Measurements from ENCODE around the gene UNC5A.

UNC5A gene

GRCh38 chr5:176821441-176821840, 11.1 kb downstream of the UNC5A start:
- no peak for DNase-seq (ENCODE audit: low spot score)

- DNase-seq (ENCODE audit: low spot score), result no peak
Measured at GRCh38 chr5:176822041-176822792, 11.9 kb downstream of the UNC5A start.

GRCh38 chr5:176822793-176823481, 12.6 kb downstream of the UNC5A start:
- no peak for DNase-seq (ENCODE audit: low spot score)

- DNase-seq (ENCODE audit: low spot score), result no peak
Measured at GRCh38 chr5:176823869-176824412, 13.6 kb downstream of the UNC5A start.

- DNase-seq (ENCODE audit: low spot score), result no peak
Measured at GRCh38 chr5:176824604-176825003, 14.2 kb downstream of the UNC5A start.

GRCh38 chr5:176825234-176825633, 14.9 kb downstream of the UNC5A start:
- no peak for DNase-seq (ENCODE audit: low spot score)

- DNase-seq (ENCODE audit: low spot score), result no peak
Measured at GRCh38 chr5:176825957-176826356, 15.6 kb downstream of the UNC5A start.

GRCh38 chr5:176827736-176828414, 17.5 kb downstream of the UNC5A start:
- DNase-seq (ENCODE audit: low spot score), result no peak

GRCh38 chr5:176829320-176829719, 19.0 kb downstream of the UNC5A start:
- DNase-seq (ENCODE audit: low spot score), result no peak

GRCh38 chr5:176830422-176830994, 20.1 kb downstream of the UNC5A start:
- no peak for DNase-seq (ENCODE audit: low spot score)

- DNase-seq (ENCODE audit: low spot score), result no peak
Measured at GRCh38 chr5:176830995-176831423, 20.6 kb downstream of the UNC5A start.

- DNase-seq (ENCODE audit: low spot score), result no peak
Measured at GRCh38 chr5:176831425-176831824, 21.1 kb downstream of the UNC5A start.

GRCh38 chr5:176832162-176832561, 21.8 kb downstream of the UNC5A start:
- DNase-seq (ENCODE audit: low spot score), result no peak

GRCh38 chr5:176833286-176833685, 22.9 kb downstream of the UNC5A start:
- DNase-seq (ENCODE audit: low spot score), result no peak

- DNase-seq (ENCODE audit: low spot score), result no peak
Measured at GRCh38 chr5:176835918-176836317, 25.6 kb downstream of the UNC5A start.

- DNase-seq (ENCODE audit: low spot score), result no peak
Measured at GRCh38 chr5:176836811-176837706, 26.7 kb downstream of the UNC5A start.

- DNase-seq (ENCODE audit: low spot score), result peak; percentile 34
Measured at GRCh38 chr5:176837707-176838115, 27.4 kb downstream of the UNC5A start.

GRCh38 chr5:176843673-176844072, 33.3 kb downstream of the UNC5A start:
- DNase-seq (ENCODE audit: low spot score), result no peak

GRCh38 chr5:176844281-176844680, 33.9 kb downstream of the UNC5A start:
- DNase-seq (ENCODE audit: low spot score), result no peak

GRCh38 chr5:176844706-176845391, 34.5 kb downstream of the UNC5A start:
- no peak for DNase-seq (ENCODE audit: low spot score)

GRCh38 chr5:176845392-176845713, 35.0 kb downstream of the UNC5A start:
- DNase-seq (ENCODE audit: low spot score), result no peak
